GM12874 (cell line): Measurements from ENCODE around the gene CPSF4.

Experiments
- CTCF ChIP-seq: IDR thresholded peaks from 2 replicates; pipeline ENCODE4 v1.5.1; 2011; ENCODE audit warnings: low read depth, mild to moderate bottlenecking, control low read depth, low read length, moderate library complexity; ENCODE audit not compliant: insufficient read depth

Gene CPSF4

GRCh38 chr7:99422186-99422585 is 16.6 kb upstream of the CPSF4 start:
- no peak for TF ChIP-seq CTCF

- TF ChIP-seq CTCF = no peak
Observed at GRCh38 chr7:99422625-99423024, 16.1 kb upstream of the CPSF4 start.

GRCh38 chr7:99424932-99425730 is 13.6 kb upstream of the CPSF4 start:
- no peak for TF ChIP-seq CTCF

- no peak for TF ChIP-seq CTCF
Observed at GRCh38 chr7:99428972-99429566, 9.7 kb upstream of the CPSF4 start.

- TF ChIP-seq CTCF = no peak
Observed at GRCh38 chr7:99429756-99430155, 9.0 kb upstream of the CPSF4 start.

- TF ChIP-seq CTCF = no peak
Observed at GRCh38 chr7:99433158-99433557, 5.6 kb upstream of the CPSF4 start.

GRCh38 chr7:99437946-99438572 is 684 bp upstream of the CPSF4 start:
- no peak for TF ChIP-seq CTCF
